ENCODE results near the gene PMIS2. TPM values are rescaled to one million over a fixed set of nuclear protein-coding genes. Genes with fewer than 3 reads are reported as not detected.
"Not testable (repeated sequence)": the region's sequence is repeated elsewhere in the genome, so short reads cannot be mapped to it uniquely, and the experiment has no call there.

The PMIS2 gene
- total RNA-seq, 1 donor from 2014 or later = not detected

- DNase-seq = no peak
- intact Hi-C loops (cut with micrococcal nuclease) = no loop called here
- no peak for ATAC-seq
Observed at GRCh38 chr19:35577918-35578317, 8.1 kb upstream of the PMIS2 start.

GRCh38 chr19:35578707-35579106 is 7.3 kb upstream of the PMIS2 start:
- intact Hi-C loops (cut with micrococcal nuclease) = no loop called here
- ATAC-seq (no peak), DNase-seq (no peak)

GRCh38 chr19:35582760-35583159 is 3.2 kb upstream of the PMIS2 start:
- intact Hi-C loops (cut with micrococcal nuclease) = no loop called here
- ATAC-seq (no peak), DNase-seq (no peak)

GRCh38 chr19:35587321-35587720 is 1.3 kb downstream of the PMIS2 start:
- intact Hi-C loops (cut with micrococcal nuclease) = no loop called here
- no peak for ATAC-seq

GRCh38 chr19:35590875-35591274 is 4.9 kb downstream of the PMIS2 start:
- intact Hi-C loops (cut with micrococcal nuclease) = no loop called here
- no peak for ATAC-seq
- DNase-seq = no peak

More at GRCh38 chr19:35587321-35587720, 1.3 kb downstream of the PMIS2 start:
- DNase-seq = no peak

GRCh38 chr19:35592226-35592625 is 6.3 kb downstream of the PMIS2 start:
- no peak for DNase-seq
- ATAC-seq = no peak
- intact Hi-C loops (cut with micrococcal nuclease) = no loop called here

- ATAC-seq; DNase-seq; intact Hi-C loops (cut with micrococcal nuclease): not testable (repeated sequence)
Observed at GRCh38 chr19:35595026-35595425, 9.1 kb downstream of the PMIS2 start.

- intact Hi-C loops (cut with micrococcal nuclease) = no loop called here
- no peak for ATAC-seq
- DNase-seq = no peak
Observed at GRCh38 chr19:35595928-35596327, 10.0 kb downstream of the PMIS2 start.

GRCh38 chr19:35596366-35596999 is 10.5 kb downstream of the PMIS2 start:
- DNase-seq (no peak), ATAC-seq (no peak)

GRCh38 chr19:35601971-35602370 is 16.0 kb downstream of the PMIS2 start:
- no peak for ATAC-seq
- DNase-seq = no peak
- intact Hi-C loops (cut with micrococcal nuclease) = no loop called here

More at GRCh38 chr19:35596366-35596999, 10.5 kb downstream of the PMIS2 start:
- intact Hi-C loops (cut with micrococcal nuclease) = no loop called here

- intact Hi-C loops (cut with micrococcal nuclease); ATAC-seq: not testable (repeated sequence)
Observed at GRCh38 chr19:35604436-35604835, 18.5 kb downstream of the PMIS2 start.

GRCh38 chr19:35607170-35607569 is 21.2 kb downstream of the PMIS2 start:
- intact Hi-C loops (cut with micrococcal nuclease); DNase-seq; ATAC-seq: not testable (repeated sequence)

More at GRCh38 chr19:35604436-35604835, 18.5 kb downstream of the PMIS2 start:
- DNase-seq = not testable (repeated sequence)

GRCh38 chr19:35607661-35608060 is 21.7 kb downstream of the PMIS2 start:
- DNase-seq = no peak
- ATAC-seq = no peak

GRCh38 chr19:35608251-35608650 is 22.3 kb downstream of the PMIS2 start:
- no peak for DNase-seq
- ATAC-seq = no peak
- intact Hi-C loops (cut with micrococcal nuclease) = no loop called here

More at GRCh38 chr19:35607661-35608060, 21.7 kb downstream of the PMIS2 start:
- intact Hi-C loops (cut with micrococcal nuclease) = no loop called here

GRCh38 chr19:35609851-35610353 is 23.9 kb downstream of the PMIS2 start:
- intact Hi-C loops (cut with micrococcal nuclease) = no loop called here
- DNase-seq (no peak), ATAC-seq (no peak)

- ATAC-seq (no peak), DNase-seq (no peak)
- intact Hi-C loops (cut with micrococcal nuclease) = no loop called here
Observed at GRCh38 chr19:35612224-35612558, 26.2 kb downstream of the PMIS2 start.

- intact Hi-C loops (cut with micrococcal nuclease) = no loop called here
- DNase-seq = peak; percentile 97
- ATAC-seq = peak; percentile 98
Observed at GRCh38 chr19:35612559-35613321, 26.8 kb downstream of the PMIS2 start, which contains the start of gene HAUS5. Gene HAUS5 (plus strand): TSS chr19:35612735. CDS start chr19:35612795, 60 bp downstream.

GRCh38 chr19:35613574-35613973 is 27.6 kb downstream of the PMIS2 start:
- intact Hi-C loops (cut with micrococcal nuclease) = no loop called here
- DNase-seq (no peak), ATAC-seq (no peak)

GRCh38 chr19:35615036-35615435 is 29.1 kb downstream of the PMIS2 start:
- intact Hi-C loops (cut with micrococcal nuclease) = no loop called here
- no peak for ATAC-seq
- no peak for DNase-seq

- intact Hi-C loops (cut with micrococcal nuclease) = no loop called here
- DNase-seq = no peak
- ATAC-seq = no peak
Observed at GRCh38 chr19:35618857-35619256, 32.9 kb downstream of the PMIS2 start.

All from left ventricle myocardium superior (tissue), 1 donor.